ENCODE results near the gene METTL4. TPM values are rescaled to one million over a fixed set of nuclear protein-coding genes. Genes with fewer than 3 reads are reported as not detected.

The METTL4 gene
- total RNA-seq, 1 experiment from 2014 or later = 15.5 TPM

- H3K27ac ChIP-seq (ENCODE audit: low read depth, low read length) = no peak overlapping the region
- no peaks in the 10 kb centered on the region for H3K9me3 ChIP-seq (ENCODE audit: control insufficient read depth in 1 of 2, insufficient read depth in 1 of 2, low read depth in 1 of 2, low read length in 2 of 2)
- BruUV-seq (replicated peaks) = no TSS peak
- H4K20me1 ChIP-seq (ENCODE audit: insufficient read depth) = no peaks in the 10 kb centered on the region
- TF ChIP-seq EZH2phosphoT487 (IDR thresholded peaks at IDR 0.05; ENCODE audit: borderline replicate concordance) (no peak), CEBPB (IDR thresholded peaks at IDR 0.05; ENCODE audit: low read depth) (no peak), POLR2AphosphoS5 (IDR thresholded peaks at IDR 0.05; ENCODE audit: low read depth, low read length) (no peak), YY1 (IDR thresholded peaks at IDR 0.05; ENCODE audit: extremely low read depth, insufficient replicate concordance, low read depth, low read length) (no peak)
- no peaks in the 10 kb centered on the region for H3K27me3 ChIP-seq (ENCODE audit: insufficient read depth, low read length)
- no peak overlapping the region for H3K4me3 ChIP-seq (replicated peaks in 1 of 2; ENCODE audit: low read depth in 1 of 2, low read length in 2 of 2)
- no peak overlapping the region for H3K9ac ChIP-seq (ENCODE audit: low read length)
- intact Hi-C loops (cut with micrococcal nuclease) = loop anchor here (5.0 to 10.0 kb wide), 3 partner anchors 318 to 953 kb away; no protein-coding TSS in a partner anchor
- RAD21 ChIA-PET (ENCODE audit: low non-redundant PET in 1 of 2, low total read pairs in 2 of 2, uncharacterized antibody in 2 of 2, unreplicated experiment in 2 of 2) = no interaction called here
- H3K79me2 ChIP-seq (ENCODE audit: insufficient read depth, low read length) = no peaks in the 10 kb centered on the region
- H3K36me3 ChIP-seq (ENCODE audit: control insufficient read depth in 1 of 2, insufficient read depth in 2 of 2, low read length in 2 of 2) = no peaks in the 10 kb centered on the region
- H3K4me1 ChIP-seq (ENCODE audit: control insufficient read depth in 1 of 2, insufficient read depth in 2 of 2, low read length in 2 of 2) = no peaks in the 10 kb centered on the region
- H3K9me2 ChIP-seq (ENCODE audit: insufficient read depth) = no peaks in the 10 kb centered on the region
- ATAC-seq (no peak), DNase-seq (ENCODE audit: low read depth, low spot score) (no peak)
- H3K4me2 ChIP-seq (ENCODE audit: low read length) = no peak overlapping the region
- CTCF ChIA-PET = interaction anchor here (0.9 to 2.2 kb wide), 3 partner anchors 436 to 627 kb away, joined by 3 to 27 read pairs (median 5); no protein-coding TSS in a partner anchor
- POLR2A ChIA-PET = no interaction called here
- no peak overlapping the region for H2AFZ ChIP-seq (ENCODE audit: low read depth, low read length, poor library complexity, severe bottlenecking)
Observed at GRCh38 chr18:2540575-2540974, 30.7 kb downstream of the METTL4 start.

- Histone ChIP-seq H3K27me3 (ENCODE audit: insufficient read depth, low read length) (no peaks in the 10 kb centered on the region), H3K27ac (ENCODE audit: low read depth, low read length) (no peak overlapping the region), H3K9me3 (ENCODE audit: control insufficient read depth in 1 of 2, insufficient read depth in 1 of 2, low read depth in 1 of 2, low read length in 2 of 2) (no peaks in the 10 kb centered on the region), H3K9me2 (ENCODE audit: insufficient read depth) (no peaks in the 10 kb centered on the region), H2AFZ (ENCODE audit: low read depth, low read length, poor library complexity, severe bottlenecking) (no peak overlapping the region), H3K4me3 (replicated peaks in 1 of 2; ENCODE audit: low read depth in 1 of 2, low read length in 2 of 2) (no peak overlapping the region), H3K4me1 (ENCODE audit: control insufficient read depth in 1 of 2, insufficient read depth in 2 of 2, low read length in 2 of 2) (no peaks in the 10 kb centered on the region), H3K9ac (ENCODE audit: low read length) (no peak overlapping the region), H3K4me2 (ENCODE audit: low read length) (no peak overlapping the region), H3K36me3 (ENCODE audit: control insufficient read depth in 1 of 2, insufficient read depth in 2 of 2, low read length in 2 of 2) (no peaks in the 10 kb centered on the region), H4K20me1 (ENCODE audit: insufficient read depth) (no peaks in the 10 kb centered on the region), H3K79me2 (ENCODE audit: insufficient read depth, low read length) (no peaks in the 10 kb centered on the region)
- ChIA-PET CTCF (no interaction called here), POLR2A (no interaction called here), RAD21 (ENCODE audit: low non-redundant PET in 1 of 2, low total read pairs in 2 of 2, uncharacterized antibody in 2 of 2, unreplicated experiment in 2 of 2) (no interaction called here)
- intact Hi-C loops (cut with micrococcal nuclease) = no loop called here
- no peak for DNase-seq (ENCODE audit: low read depth, low spot score)
- BruUV-seq (replicated peaks) = no TSS peak
- no peak for ATAC-seq
- TF ChIP-seq POLR2AphosphoS5 (IDR thresholded peaks at IDR 0.05; ENCODE audit: low read depth, low read length) (no peak), MAX (IDR thresholded peaks at IDR 0.05) (no peak), SRF (IDR thresholded peaks at IDR 0.05; ENCODE audit: low read depth) (no peak), SP1 (IDR thresholded peaks at IDR 0.05; ENCODE audit: low read depth) (no peak), FOSL1 (IDR thresholded peaks at IDR 0.05; ENCODE audit: low read depth) (no peak), EZH2phosphoT487 (IDR thresholded peaks at IDR 0.05; ENCODE audit: borderline replicate concordance) (no peak), YY1 (IDR thresholded peaks at IDR 0.05; ENCODE audit: extremely low read depth, insufficient replicate concordance, low read depth, low read length) (no peak), RAD21 (IDR thresholded peaks at IDR 0.05; ENCODE audit: low read depth) (no peak), CBX3 (IDR thresholded peaks at IDR 0.05; ENCODE audit: low read depth) (no peak), JUND (IDR thresholded peaks at IDR 0.05) (no peak), ZBTB33 (IDR thresholded peaks at IDR 0.05; ENCODE audit: extremely low read depth, insufficient replicate concordance, low read length) (no peak), REST (IDR thresholded peaks at IDR 0.05; ENCODE audit: low read depth) (no peak), CEBPB (IDR thresholded peaks at IDR 0.05; ENCODE audit: low read depth) (no peak), EGR1 (IDR thresholded peaks at IDR 0.05; ENCODE audit: low read depth) (no peak)
Observed at GRCh38 chr18:2538844-2539243, 32.5 kb downstream of the METTL4 start.
